Heart left ventricle (tissue), 16 donors: Measurements from ENCODE around the gene MAN2A1. TPM values are rescaled to one million over a fixed set of nuclear protein-coding genes. Genes with fewer than 3 reads are reported as not detected.
A peak's percentile ranks its signal among the peaks of the same experiment; 100 is the strongest.
"Not testable (repeated sequence)": the region's sequence is repeated elsewhere in the genome, so short reads cannot be mapped to it uniquely, and the experiment has no call there.

Experiments used
- ATAC-seq, 4 donors: fragments of 200-7000 bp; cut with Tn5 transposase; one replicate each; pipeline ENCODE4 v1.9.1; 2020 to 2022; ENCODE audit warnings: moderate library complexity in 4 of 4, mild to moderate bottlenecking in 3 of 4, moderate number of reproducible peaks in 1 of 4
- DNase-seq, 5 donors: peaks; one replicate each; pipeline ENCODE4 v3.0.0-alpha.2; 2020
- H3K27ac ChIP-seq, 12 donors: fragments of 200-600 bp; sonication (generic) in 4 of 12; one replicate each; pipeline versions ENCODE4 v1.5.0 to v1.8.0; 2016 to 2022; ENCODE audit warnings: mild to moderate bottlenecking in 2 of 12
- H3K27me3 ChIP-seq, 9 donors: fragments of 200-600 bp; sonication (generic) in 2 of 9; one replicate each; pipeline versions ENCODE4 v1.5.1 to v1.8.0; 2016 to 2022; ENCODE audit warnings: mild to moderate bottlenecking in 3 of 9
- H3K36me3 ChIP-seq, 9 donors: fragments of 200-600 bp; sonication (generic) in 2 of 9; one replicate each; pipeline versions ENCODE4 v1.5.0 to v1.8.0; 2018 to 2022; ENCODE audit warnings: mild to moderate bottlenecking in 2 of 9
- H3K4me1 ChIP-seq, 12 donors: fragments of 200-600 bp; sonication (generic) in 4 of 12; one replicate each; pipeline versions ENCODE4 v1.5.0 to v1.8.0; 2016 to 2022; ENCODE audit warnings: mild to moderate bottlenecking in 3 of 12
- H3K4me3 ChIP-seq, 12 donors: fragments of 200-600 bp; sonication (generic) in 4 of 12; one replicate each; pipeline versions ENCODE4 v1.5.0 to v1.8.0; 2017 to 2022; ENCODE audit warnings: mild to moderate bottlenecking in 9 of 12, moderate library complexity in 4 of 12
- H3K9me3 ChIP-seq, 12 donors: fragments of 200-600 bp; sonication (generic) in 4 of 12; one replicate each; pipeline versions ENCODE4 v1.5.0 to v1.8.0; 2016 to 2022; ENCODE audit warnings: mild to moderate bottlenecking in 1 of 12
- POLR2A ChIP-seq, 2 donors: fragments of 450-650 bp; IDR thresholded peaks; one replicate each; pipeline ENCODE4 v1.6.1; 2017; ENCODE audit warnings: antibody characterized with exemption in 2 of 2, mild to moderate bottlenecking in 2 of 2, moderate library complexity in 2 of 2
- WGBS, 4 donors: extraction: QIAGEN DNeasy Blood & Tissue Kit in 2 of 4; methylation state at CpG; one replicate each; pipeline versions ENCODE4 v1.1.5 to v1.1.7; 2013 to 2018; 5-methylcytosine and 5-hydroxymethylcytosine counted together
- intact Hi-C, 10 donors: fragments of 100-400 bp; cut with DNase I; formaldehyde crosslinking; loops; one replicate each; pipeline versions ENCODE4 v1.11.1 to v1.14.2; 2022
- polyA plus RNA-seq, 2 donors: library from polyadenylated mRNA; stranded (reverse); fragments of 200-250 nt; gene quantifications; one replicate each; pipeline ENCODE4 v1.2.3, GENCODE V29; 2013
- total RNA-seq, 9 donors: library from RNA; depleted of rRNA in 2 of 9; stranded (reverse); fragments of >200 nt in 2 of 9; fragmentation: NEBNext Ultra II Directional in 3 of 9; extraction: Animal tissue kit (Norgen Biotek cat#: 25700) in 3 of 9; gene quantifications; one replicate each; pipeline versions ENCODE4 v1.1.0 to v1.2.4, GENCODE V29; 2016 to 2023
- TF ChIP-seq, protein P1 (sequence below), 12 donors: fragments of 200-600 bp; sonication (generic) in 4 of 12; IDR thresholded peaks; one replicate each; pipeline versions ENCODE4 v1.5.0 to v1.8.0; 2018 to 2022; ENCODE audit warnings: antibody characterized with exemption in 12 of 12, mild to moderate bottlenecking in 5 of 12
- donor health status: ischemic (EF 13 %, LVEDD 7.1; RV severe dilation, severe dysfunction).
- donor health status: healthy with polysubstance abuse.
- donor health status: DM: no; HTN: yes; CAD: no.
- donor health status: DM: no; HTN: no; CAD: no.
- donor health status: ischemic (EF 25% LVEDD 6.9; RV normal size, moderate dysfunction).
- donor health status: ischemic (EF 25% LVEDD 5.7; RV mildly dilated, moderate dysfunction).
- donor health status: healthy.
- donor health status: DM: yes; HTN: yes; CAD: no.
- donor health status: ischemic (EF 35%, LVEDD 5.7; RV mildly dilated, moderate dysfunction).
- donor health status: nonischemic (EF 11% LVEDD 7.7; RV severe dilation, severe dysfunction).
- donor health status: DM: yes; HTN: yes; CAD: no.
- donor health status: PGD.
- donor health status: ischemic (EF 29% LVEDD 5.4; RV normal size, mild dysfunction).
- donor health status: nonischemic (EF 23%, LVEDD 6.1; RV moderate dilation, normal function).

Gene MAN2A1
- total and polyA plus RNA-seq, 11 donors = 2.0 to 22.9 (median 7.8) TPM

DNA sequence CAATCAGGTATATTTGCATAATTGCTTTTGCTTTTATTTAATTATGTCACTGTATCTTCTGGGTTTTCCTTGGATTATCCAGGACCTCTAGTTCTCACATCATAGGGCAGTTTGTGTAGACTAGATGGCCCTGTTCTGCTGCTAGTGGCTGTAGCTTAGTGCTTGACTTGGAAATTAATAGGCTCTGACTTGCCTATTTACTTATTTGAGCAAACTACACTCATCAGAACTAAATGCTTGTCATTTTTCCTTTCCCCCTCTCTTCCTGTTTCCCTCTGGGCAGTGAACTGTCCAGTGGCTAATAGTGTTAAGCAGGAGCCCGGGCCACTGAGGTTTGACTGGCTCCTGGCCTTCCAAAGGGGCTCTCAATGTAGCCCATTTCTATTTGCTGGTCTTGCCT is 135.7 kb downstream of the MAN2A1 start:
- Histone ChIP-seq H3K27me3 (no peaks in the 10 kb centered on the region), H3K4me3 (no peak overlapping the region), H3K36me3 (peaks cover 0 to 68% (median 38%) of the 10 kb centered on the region in 9 donors), H3K27ac (no peak overlapping the region), H3K4me1 (peaks cover 0 to 2% (median 0%) of the 10 kb centered on the region in 12 donors), H3K9me3 (no peaks in the 10 kb centered on the region)
- ATAC-seq = no peak
- intact Hi-C loops = no loop called here
- TF ChIP-seq POLR2A (IDR thresholded peaks at IDR 0.05) = no peak
- TF ChIP-seq, protein P1, sequence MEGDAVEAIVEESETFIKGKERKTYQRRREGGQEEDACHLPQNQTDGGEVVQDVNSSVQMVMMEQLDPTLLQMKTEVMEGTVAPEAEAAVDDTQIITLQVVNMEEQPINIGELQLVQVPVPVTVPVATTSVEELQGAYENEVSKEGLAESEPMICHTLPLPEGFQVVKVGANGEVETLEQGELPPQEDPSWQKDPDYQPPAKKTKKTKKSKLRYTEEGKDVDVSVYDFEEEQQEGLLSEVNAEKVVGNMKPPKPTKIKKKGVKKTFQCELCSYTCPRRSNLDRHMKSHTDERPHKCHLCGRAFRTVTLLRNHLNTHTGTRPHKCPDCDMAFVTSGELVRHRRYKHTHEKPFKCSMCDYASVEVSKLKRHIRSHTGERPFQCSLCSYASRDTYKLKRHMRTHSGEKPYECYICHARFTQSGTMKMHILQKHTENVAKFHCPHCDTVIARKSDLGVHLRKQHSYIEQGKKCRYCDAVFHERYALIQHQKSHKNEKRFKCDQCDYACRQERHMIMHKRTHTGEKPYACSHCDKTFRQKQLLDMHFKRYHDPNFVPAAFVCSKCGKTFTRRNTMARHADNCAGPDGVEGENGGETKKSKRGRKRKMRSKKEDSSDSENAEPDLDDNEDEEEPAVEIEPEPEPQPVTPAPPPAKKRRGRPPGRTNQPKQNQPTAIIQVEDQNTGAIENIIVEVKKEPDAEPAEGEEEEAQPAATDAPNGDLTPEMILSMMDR (IDR thresholded peaks at IDR 0.05) = no peak
- 94 to 100% (median 96%) methylated on average over 1 of the region's 1 CpG for WGBS, 4 donors
- DNase-seq = no peak

DNA sequence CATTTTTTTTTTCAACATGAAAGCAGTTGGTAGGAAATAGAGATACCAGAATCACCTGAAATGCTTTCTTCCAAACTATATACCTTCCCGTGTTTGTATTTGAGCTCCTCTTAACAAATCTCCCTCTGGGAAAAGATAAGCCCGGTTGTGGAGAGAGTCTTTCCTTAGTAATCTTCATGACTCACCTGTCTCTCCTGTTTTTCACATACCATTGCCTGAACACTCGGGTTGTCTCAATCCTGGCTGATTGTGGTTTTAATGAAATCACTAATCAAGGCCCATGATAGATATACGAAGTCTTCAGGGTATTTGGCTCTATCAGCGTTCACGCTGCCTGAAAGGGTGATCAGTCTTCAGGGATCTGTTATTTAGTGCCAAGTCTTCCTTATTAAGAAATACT is 136.7 kb downstream of the MAN2A1 start:
- no peak for DNase-seq
- ATAC-seq = no peak
- Histone ChIP-seq H3K27me3 (no peaks in the 10 kb centered on the region), H3K27ac (no peak overlapping the region), H3K4me3 (no peak overlapping the region), H3K4me1 (peaks cover 0 to 2% (median 0%) of the 10 kb centered on the region in 12 donors), H3K36me3 (peaks cover 0 to 67% (median 44%) of the 10 kb centered on the region in 9 donors), H3K9me3 (no peaks in the 10 kb centered on the region)
- TF ChIP-seq POLR2A (IDR thresholded peaks at IDR 0.05) = no peak
- TF ChIP-seq, protein P1 (IDR thresholded peaks at IDR 0.05) = no peak
- intact Hi-C loops = no loop called here
- WGBS, 4 donors = 81 to 94% (median 90%) methylated on average over 6 of the region's 6 CpGs

DNA sequence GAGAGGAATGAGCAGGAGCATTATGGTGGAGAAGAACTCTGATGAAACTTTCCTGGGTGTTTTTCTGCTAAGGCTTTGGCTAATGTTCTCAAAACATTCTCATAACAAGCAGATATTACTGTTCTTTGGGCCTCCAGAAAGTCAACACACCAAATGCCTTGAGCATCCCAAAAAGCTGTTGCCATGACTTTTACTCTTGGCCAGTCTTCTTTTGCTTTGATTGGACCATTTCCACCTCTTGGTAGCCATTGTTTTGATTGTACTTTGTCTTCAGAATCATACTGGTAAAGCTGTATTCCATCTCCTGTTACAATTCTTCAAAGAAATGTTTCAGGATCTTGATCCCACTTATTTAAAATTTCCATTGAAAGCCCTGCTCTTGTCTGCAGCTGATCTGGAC is 139.6 kb downstream of the MAN2A1 start:
- peaks cover 0 to 2% (median 0%) of the 10 kb centered on the region in 12 donors for H3K4me1 ChIP-seq
- intact Hi-C loops = no loop called here
- no peak for ATAC-seq
- no peak overlapping the region for H3K27ac ChIP-seq
- H3K27me3 ChIP-seq = no peaks in the 10 kb centered on the region
- no peak overlapping the region for H3K4me3 ChIP-seq
- no peaks in the 10 kb centered on the region for H3K9me3 ChIP-seq
- peaks cover 0 to 50% (median 31%) of the 10 kb centered on the region in 9 donors for H3K36me3 ChIP-seq
- DNase-seq = no peak
- TF ChIP-seq, protein P1 (IDR thresholded peaks at IDR 0.05) = no peak
- TF ChIP-seq POLR2A (IDR thresholded peaks at IDR 0.05) = no peak

DNA sequence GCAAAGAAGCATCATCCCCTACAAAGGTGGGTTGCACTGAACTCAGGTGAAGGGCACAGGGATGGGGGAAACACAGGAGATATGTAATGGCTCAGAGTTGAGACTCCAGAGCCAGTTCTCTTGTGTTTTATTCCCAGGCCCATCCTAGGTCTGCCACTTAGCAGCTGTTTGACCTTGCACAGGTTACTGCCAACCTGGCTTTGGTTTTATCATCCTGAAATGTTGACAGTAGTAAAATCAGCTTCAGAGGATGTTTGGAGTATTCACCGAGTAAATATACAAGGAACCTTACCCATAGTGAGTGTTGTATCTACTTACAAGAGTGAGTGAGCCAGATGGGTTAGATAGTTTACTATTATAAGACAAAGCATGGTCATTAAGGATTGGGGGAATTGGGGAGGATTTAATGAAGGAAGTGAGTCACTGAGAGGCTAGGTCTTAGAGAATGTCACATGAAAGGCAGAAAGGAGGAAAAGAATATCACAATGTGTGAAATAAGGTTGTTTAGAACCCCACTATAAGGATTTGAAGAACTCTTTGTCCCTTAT is 141.3 kb downstream of the MAN2A1 start:
- Histone ChIP-seq H3K36me3 (peaks cover 0 to 33% (median 19%) of the 10 kb centered on the region in 9 donors), H3K27me3 (no peaks in the 10 kb centered on the region), H3K4me1 (peaks cover 0 to 2% (median 0%) of the 10 kb centered on the region in 12 donors), H3K9me3 (no peaks in the 10 kb centered on the region), H3K27ac (no peak overlapping the region), H3K4me3 (no peak overlapping the region)
- ATAC-seq (no peak), DNase-seq (no peak)
- intact Hi-C loops = no loop called here
- WGBS, 4 donors = 77 to 95% (median 89%) methylated on average over 1 of the region's 1 CpG
- no peak for TF ChIP-seq POLR2A (IDR thresholded peaks at IDR 0.05)
- TF ChIP-seq, protein P1 (IDR thresholded peaks at IDR 0.05) = no peak

DNA sequence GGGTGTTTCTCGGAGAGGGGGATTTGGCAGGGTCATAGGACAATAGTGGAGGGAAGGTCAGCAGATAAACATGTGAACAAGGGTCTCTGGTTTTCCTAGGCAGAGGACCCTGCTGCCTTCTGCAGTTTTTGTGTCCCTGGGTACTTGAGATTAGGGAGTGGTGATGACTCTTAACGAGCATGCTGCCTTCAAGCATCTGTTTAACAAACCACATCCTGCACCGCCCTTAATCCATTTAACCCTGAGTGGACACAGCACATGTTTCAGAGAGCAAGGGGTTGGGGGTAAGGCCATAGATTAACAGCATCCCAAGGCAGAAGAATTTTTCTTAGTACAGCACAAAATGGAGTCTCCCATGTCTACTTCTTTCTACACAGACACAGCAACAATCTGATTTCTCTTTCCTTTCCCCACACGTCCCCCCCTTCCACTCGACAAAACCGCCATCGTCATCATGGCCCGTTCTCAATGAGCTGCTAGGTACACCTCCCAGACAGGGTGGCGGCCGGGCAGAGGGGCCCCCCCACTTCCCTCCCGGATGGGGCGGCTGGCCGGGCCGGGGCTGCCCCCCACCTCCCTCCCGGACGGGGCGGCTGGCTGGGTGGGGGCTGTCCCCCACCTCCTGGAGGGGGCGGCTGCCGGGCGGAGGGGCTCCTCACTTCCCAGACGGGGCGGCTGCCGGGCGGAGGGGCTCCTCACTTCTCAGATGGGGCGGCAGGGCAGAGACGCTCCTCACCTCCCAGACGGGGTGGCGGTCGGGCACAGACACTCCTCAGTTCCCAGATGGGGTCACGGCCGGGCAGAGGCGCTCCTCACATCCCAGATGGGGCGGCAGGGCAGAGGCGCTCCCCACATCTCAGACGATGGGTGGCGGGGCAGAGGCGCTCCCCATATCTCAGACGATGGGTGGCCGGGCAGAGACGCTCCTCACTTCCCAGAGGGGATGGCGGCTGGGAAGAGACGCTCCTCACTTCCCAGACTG is 142.8 kb downstream of the MAN2A1 start:
- H3K9me3 ChIP-seq, H3K4me3 ChIP-seq, ATAC-seq, H3K4me1 ChIP-seq, H3K27me3 ChIP-seq, intact Hi-C loops, H3K27ac ChIP-seq: not testable (repeated sequence)
- DNase-seq = peak in 1 of 5 donors; percentile 46
- peaks cover 0 to 23% (median 9%) of the 10 kb centered on the region in 9 donors for H3K36me3 ChIP-seq
- 94 to 96% (median 95%) methylated on average over 26 to 41 of the region's 42 CpGs for WGBS, 4 donors
